ENCODE measurements around the gene CDH23.

Gene CDH23

DNA sequence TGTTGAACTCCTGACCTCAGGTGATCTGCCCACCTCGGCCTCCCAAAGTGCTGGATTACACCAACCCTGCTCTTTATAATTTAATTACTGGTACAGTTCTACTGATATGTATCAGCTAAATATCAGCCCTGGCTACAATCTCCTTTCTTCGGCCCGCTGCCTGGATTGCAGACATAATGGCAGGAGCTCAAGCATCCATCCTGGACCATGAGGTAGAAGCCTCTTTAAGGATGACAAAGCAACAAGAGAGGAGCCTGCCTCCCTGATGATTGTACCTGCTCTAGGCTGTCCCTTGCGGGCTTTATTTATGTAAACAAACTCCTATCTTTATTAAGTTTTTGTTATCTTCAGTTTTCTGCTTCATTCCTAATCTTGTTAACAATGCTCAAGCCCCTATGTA, 459.9 kb downstream of the CDH23 start:
- DNase-seq (ENCODE audit: low spot score): no peak

DNA sequence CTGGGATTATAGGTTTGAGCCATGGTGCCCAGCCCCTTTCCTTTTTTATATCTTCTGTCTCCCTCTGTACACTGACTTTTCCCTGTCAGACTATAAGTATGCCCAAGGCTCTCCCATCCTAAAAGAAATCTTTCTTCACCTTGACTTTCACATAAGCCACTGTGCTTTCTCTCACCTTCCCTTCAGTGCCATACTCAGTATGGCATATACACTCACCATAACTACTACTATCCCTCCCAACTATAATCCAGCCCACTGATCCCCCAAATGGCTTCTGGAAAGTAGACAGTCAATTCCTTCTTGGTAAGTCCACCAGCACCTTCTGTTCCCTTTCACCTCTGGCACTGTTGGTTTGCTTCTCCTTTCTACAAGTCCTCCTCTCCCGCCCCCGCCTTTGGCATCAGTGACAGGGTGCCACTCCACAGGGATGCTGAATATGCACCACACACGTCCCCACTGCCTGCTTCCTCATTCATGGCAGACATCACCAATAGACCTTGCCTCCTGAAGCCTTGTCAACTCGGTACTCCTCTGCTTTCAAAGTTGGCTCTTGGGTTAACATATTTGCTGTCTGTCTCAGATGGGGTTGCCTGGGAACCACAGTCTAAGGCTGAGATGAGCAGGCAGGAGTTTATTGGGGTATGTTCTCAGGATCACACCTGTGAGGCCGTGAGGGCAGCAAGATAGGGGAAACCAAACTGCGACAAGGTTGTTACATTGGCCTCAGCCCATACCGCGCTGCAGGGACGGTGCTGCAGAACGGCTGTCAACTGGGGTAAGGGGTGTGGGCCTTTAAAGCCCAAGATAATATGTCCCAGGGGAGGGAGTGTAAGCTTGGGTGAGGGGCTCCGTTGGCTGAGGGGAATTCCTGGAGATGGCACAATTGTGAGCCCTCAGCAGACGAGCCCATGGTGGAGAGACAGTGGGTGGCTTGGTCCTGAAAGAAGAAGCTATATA, 461.5 kb downstream of the CDH23 start:
- no peak for DNase-seq (ENCODE audit: low spot score)

DNA sequence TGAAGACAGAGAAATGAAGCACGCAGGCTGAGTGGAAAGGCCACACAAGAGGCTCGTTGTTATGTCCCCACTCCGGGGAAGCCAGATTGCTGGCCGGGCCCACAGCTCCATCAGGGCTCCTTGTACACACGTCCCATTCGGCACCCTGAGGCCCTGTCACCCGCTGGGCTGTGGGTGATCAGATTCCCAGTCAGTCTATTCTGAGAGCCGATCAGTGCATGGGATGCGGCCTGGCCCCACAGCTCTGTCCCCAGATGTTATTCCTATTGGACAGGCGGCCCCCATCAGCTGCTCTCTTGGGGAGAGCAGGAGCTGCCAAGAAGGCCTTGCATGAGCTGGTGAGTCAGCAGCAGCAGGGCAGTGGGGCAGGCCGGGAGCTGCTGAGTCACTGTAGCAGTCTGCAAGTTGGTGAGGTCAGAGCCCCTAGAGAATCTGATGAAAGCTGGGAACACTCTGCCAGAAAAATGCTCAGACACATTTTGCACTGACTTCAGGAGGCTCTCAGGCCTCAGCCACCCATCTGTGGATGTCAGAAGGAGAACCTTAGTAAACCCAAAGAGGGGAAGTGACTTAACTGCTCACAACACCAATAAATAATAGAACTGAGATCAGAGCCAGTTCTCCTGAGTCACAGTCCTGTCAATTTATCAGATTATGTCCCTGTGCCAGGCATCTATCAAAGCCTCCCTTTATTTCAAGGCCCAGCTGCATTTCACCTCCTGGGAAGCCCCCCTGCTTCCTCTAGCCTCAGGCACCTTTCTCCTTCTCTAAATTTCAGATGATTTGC, 463.7 kb downstream of the CDH23 start:
- peak; percentile 14 for DNase-seq (ENCODE audit: low spot score)

DNA sequence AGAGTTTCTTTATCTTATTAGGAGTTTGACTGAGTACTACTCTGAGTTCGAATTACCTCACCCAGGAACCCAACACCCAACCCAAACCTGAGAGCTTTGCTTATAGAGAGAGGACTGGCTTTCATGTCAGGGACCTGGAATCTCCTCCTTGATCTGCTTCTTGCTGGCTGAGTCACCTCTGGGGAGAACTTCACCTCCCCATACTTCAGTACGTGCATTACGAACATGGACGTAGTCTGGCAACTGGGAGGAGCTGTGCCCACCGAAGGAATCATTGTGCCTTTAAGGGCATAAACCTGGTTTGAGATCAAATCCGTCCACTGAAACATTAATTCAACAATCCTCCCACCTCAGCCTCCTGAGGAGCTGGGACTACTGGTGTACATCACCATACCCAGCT, 466.5 kb downstream of the CDH23 start:
- no peak for DNase-seq (ENCODE audit: low spot score)

DNA sequence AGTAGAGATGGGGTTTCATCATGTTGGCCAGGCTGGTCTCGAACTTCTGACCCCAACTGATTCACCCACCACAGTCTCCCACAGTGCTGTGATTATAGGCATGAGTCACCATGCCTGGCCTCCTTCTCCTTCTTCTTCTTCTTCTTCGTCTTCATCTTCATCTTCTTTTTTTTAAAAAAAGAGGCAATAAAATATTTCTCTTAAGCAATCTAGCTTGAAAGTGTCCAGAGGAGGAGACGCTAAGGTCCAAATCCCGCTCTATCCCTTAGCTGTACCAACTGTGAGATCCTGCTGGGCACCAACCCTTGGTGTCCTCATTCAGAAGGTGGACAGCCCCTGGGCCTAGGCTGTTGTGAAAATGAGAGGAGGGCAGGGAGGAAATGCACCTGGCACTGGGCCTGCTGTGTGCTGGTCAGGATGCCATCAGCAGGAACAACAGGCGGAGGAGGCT, 468.2 kb downstream of the CDH23 start:
- no peak for DNase-seq (ENCODE audit: low spot score)

Measured in CD4-positive, alpha-beta T cell treated with Interleukin-2 at 100 ng/mL for 4 hours (primary cell).